AG09309 (cell line): ENCODE results near the gene SORBS2.

Experiments
- DNase-seq: peaks from one replicate; pipeline ENCODE4 v3.0.0-alpha.2; 2010; ENCODE audit warnings: low read depth
- H3K4me3 ChIP-seq: 2 replicates; pipeline ENCODE4 v1.5.1; 2011; ENCODE audit warnings: mild to moderate bottlenecking, low read depth, low read length, moderate library complexity; ENCODE audit not compliant: control insufficient read depth
- TF ChIP-seq, protein P1 (sequence below): IDR thresholded peaks from 2 replicates; pipeline ENCODE4 v1.5.1; 2011; ENCODE audit warnings: mild to moderate bottlenecking, low read depth, low read length, inconsistent platforms; ENCODE audit not compliant: insufficient read depth, control insufficient read depth; ENCODE audit errors: missing control alignments

The SORBS2 gene

DNA sequence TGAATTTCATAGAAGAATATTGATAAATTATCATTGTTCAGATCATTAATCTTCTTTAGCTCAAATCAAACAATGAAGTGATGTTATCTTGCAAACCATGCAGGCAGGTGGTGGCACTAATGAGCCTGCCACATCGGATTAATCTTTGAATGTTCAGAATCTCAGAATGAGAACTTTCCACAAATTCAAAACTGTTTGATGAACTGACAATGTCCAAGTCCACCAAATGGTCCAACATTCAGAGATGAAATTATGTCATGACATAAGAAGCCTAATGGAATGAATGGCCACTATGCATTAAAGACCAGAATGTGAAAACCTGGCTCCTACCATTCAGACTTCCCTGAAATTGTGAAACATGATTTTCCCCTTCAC lies 67.5 kb downstream of the SORBS2 start:
- H3K4me3 ChIP-seq, result no peak overlapping the region
- TF ChIP-seq, protein P1, sequence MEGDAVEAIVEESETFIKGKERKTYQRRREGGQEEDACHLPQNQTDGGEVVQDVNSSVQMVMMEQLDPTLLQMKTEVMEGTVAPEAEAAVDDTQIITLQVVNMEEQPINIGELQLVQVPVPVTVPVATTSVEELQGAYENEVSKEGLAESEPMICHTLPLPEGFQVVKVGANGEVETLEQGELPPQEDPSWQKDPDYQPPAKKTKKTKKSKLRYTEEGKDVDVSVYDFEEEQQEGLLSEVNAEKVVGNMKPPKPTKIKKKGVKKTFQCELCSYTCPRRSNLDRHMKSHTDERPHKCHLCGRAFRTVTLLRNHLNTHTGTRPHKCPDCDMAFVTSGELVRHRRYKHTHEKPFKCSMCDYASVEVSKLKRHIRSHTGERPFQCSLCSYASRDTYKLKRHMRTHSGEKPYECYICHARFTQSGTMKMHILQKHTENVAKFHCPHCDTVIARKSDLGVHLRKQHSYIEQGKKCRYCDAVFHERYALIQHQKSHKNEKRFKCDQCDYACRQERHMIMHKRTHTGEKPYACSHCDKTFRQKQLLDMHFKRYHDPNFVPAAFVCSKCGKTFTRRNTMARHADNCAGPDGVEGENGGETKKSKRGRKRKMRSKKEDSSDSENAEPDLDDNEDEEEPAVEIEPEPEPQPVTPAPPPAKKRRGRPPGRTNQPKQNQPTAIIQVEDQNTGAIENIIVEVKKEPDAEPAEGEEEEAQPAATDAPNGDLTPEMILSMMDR, result no peak
- DNase-seq, result no peak

DNA sequence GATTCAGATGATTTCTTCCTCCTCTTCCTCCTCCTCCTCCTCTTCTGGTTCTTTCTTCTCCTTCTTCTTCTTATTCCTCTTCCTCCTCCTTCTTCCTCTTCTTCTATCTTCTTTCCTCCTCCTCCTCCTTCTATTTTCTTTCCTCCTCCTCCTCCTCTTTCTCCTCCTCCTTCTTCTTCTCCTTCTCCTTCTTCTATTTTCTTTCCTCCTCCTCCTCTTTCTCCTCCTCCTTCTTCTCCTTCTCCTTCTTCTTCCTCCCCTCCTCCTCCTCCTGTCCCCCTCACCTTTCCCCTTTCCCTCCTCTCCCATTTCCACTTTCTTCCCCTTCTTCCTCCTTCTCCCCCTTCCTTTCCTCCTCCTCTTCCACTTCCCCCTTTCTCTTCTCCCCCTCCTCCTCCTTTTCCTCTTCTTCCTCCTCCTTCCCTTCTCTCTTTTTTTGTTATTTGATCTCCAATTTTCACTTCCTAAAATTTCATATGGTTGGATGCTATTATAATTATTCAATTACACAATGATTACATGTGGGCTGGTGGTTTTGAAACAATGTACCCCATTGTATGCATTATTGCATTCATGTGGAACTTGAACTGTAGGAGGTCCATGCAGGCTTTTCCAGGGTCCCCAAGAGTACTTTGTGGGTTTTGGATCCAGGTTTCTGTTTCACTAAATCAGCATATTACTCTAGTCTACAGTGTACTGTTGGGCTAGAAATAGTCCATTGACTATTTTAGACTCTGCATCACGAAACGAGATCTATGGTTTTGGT lies 68.1 kb downstream of the SORBS2 start:
- no peak overlapping the region for H3K4me3 ChIP-seq
- DNase-seq, result no peak
- TF ChIP-seq, protein P1, result no peak

DNA sequence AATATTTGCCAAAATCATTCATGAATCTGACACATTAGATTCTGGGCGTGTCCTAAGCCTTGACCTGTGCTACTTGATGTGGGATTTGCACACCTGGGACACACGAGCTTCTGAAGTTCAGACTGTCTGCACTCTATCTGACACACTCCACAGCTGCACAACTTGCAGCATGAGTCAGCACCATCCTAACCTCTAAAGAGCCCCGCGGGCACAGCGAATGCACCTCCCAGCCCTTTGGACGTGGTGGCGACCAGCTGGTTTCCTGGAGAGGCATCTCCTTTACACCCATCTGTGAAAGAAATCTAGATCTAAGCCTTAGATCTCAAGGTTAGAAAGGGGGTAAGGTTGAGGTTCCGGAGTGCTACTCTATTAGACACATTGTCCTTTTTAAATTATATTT lies 69.2 kb downstream of the SORBS2 start:
- no peak overlapping the region for H3K4me3 ChIP-seq
- no peak for DNase-seq
- TF ChIP-seq, protein P1, result no peak

DNA sequence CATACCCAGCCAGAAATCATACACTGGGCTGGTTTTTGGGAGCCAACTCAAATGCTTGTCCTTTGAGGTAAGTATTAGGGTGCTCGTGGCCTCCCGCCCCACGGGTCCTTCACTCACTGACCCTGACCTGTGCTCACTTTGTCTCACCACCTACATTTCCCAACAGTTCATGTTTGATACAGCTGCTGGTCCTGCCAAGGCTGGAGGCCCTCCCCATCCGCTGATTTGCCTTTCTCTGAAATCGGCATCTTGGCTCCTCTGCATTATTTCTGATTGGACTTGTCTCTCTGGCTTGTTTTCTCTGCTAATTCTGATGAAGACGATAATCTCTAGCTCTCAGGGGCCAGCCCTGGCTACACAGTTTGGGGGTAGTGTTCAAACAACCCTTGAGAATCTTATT lies 70.2 kb downstream of the SORBS2 start:
- TF ChIP-seq, protein P1, result no peak
- no peak for DNase-seq

DNA sequence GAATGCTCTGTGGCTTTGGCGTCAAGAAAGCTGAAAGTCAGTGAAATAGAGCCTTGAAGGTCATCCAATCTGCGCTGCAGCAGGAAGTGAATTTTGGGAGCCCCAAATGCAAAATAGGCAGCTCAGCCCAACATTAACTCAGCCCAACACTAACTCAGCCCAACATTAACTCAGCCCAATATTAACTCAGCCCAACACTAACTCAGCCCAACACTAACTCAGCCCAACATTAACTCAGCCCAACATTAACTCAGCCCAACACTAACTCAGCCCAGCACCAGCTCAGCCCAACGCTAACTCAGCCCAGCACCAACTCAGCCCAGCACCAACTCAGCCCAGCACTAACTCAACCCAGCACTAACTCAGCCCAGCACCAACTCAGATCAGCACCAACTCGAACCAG lies 71.5 kb downstream of the SORBS2 start:
- TF ChIP-seq, protein P1, result no peak
- no peak for DNase-seq

More for the DNA sequence above, 70.2 kb downstream of the SORBS2 start:
- H3K4me3 ChIP-seq, result no peak overlapping the region

DNA sequence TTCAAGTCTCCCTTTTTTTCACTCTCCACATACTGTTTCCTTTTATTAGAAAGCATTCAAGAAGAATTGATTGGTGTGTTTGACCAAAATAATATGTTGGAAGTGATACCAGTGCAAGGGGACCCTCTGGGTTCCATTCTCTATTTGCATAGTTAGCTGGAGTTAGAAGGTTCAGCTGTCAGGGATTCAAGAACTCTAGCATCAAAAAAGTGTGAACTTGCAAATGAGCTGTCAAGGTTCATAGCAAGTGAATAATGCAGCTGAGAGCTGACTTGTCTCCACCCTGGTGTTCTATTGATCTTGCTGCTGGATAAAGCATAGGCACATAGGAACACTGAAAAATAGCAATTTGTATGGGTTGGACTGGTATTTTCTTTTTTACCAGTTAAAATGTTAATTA lies 73.2 kb downstream of the SORBS2 start:
- H3K4me3 ChIP-seq, result no peak overlapping the region
- no peak for DNase-seq
- TF ChIP-seq, protein P1, result no peak

More for the DNA sequence above, 71.5 kb downstream of the SORBS2 start:
- no peak overlapping the region for H3K4me3 ChIP-seq

DNA sequence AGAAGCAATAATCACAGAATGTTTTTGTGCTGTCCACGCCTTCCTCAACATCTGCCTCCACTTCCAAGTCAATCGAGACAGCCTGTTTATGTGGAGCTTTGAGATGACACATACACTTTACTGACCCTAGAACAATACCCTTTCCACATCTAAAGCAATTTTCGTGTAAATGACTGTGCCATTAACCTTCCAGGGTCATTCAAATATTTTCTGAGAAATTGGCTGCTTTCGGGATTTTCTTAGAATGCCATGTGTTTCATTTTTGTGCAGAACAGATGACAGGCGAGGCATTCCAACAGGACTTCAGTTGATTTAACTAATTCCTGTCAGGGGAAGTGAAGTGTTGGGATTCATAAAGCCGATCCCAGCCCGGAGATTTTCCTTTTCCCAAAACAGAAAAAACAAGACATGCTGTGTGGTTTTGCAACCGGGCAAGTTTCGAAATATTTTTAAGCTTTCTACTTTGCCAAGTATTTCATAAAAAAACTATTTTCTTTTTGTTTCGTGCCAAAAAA lies 73.9 kb downstream of the SORBS2 start:
- TF ChIP-seq, protein P1, result no peak
- DNase-seq, result peak; percentile 85
- H3K4me3 ChIP-seq, result peak overlapping the region; percentile 5; the same call in 1 of the 2 replicates
